Neural crest cell (in vitro differentiated cells): Measurements from ENCODE around the gene NTF4. TPM values are rescaled to one million over a fixed set of nuclear protein-coding genes. Genes with fewer than 3 reads are reported as not detected.

Experiments used
- DNase-seq: peaks from one replicate; pipeline ENCODE4 v3.0.0; 2021; ENCODE audit warnings: low read depth, mixed read lengths, low spot score
- H3K27ac Mint-ChIP-seq: one replicate; pipeline ENCODE4 v1.8.0; 2021; ENCODE audit warnings: mild to moderate bottlenecking, mixed read lengths; ENCODE audit not compliant: unreplicated experiment
- H3K27me3 Mint-ChIP-seq: 2 replicates; pipeline ENCODE4 v1.8.0; 2021; ENCODE audit warnings: low read depth, mild to moderate bottlenecking, mixed read lengths
- H3K36me3 Mint-ChIP-seq: 2 replicates; pipeline ENCODE4 v1.8.0; 2021; ENCODE audit warnings: low read depth, mild to moderate bottlenecking, mixed read lengths
- H3K4me1 Mint-ChIP-seq: 2 replicates; pipeline ENCODE4 v1.8.0; 2021; ENCODE audit warnings: mixed read lengths
- H3K4me3 Mint-ChIP-seq: one replicate; pipeline ENCODE4 v1.8.0; 2021; ENCODE audit warnings: mild to moderate bottlenecking, mixed read lengths
- H3K9me3 Mint-ChIP-seq: 2 replicates; pipeline ENCODE4 v1.8.0; 2021; ENCODE audit warnings: mixed read lengths
- CTCF ChIP-seq: fragments of 200-600 bp; sonication (generic); conservative IDR thresholded peaks from 2 replicates; pipeline ENCODE4 v1.5.0; 2021; ENCODE audit warnings: antibody characterized with exemption, mild to moderate bottlenecking
- total RNA-seq: library from RNA; stranded (reverse); gene quantifications from 2 replicates; pipeline ENCODE4 v1.2.1, GENCODE V29; 2021

NTF4 gene
- total RNA-seq, 1 donor from 2014 or later = not detected

GRCh38 chr19:49011194-49011593, 53.4 kb downstream of the NTF4 start:
- no peak for TF ChIP-seq CTCF
- H3K27me3 Mint-ChIP-seq = peaks cover 3% of the 10 kb centered on the region
- no peaks in the 10 kb centered on the region for H3K9me3 Mint-ChIP-seq
- peaks cover 10% of the 10 kb centered on the region for H3K36me3 Mint-ChIP-seq
- H3K27ac Mint-ChIP-seq = no peak overlapping the region
- H3K4me1 Mint-ChIP-seq = no peaks in the 10 kb centered on the region
- no peak overlapping the region for H3K4me3 Mint-ChIP-seq
- no peak for DNase-seq

Other genes starting within 250 kb of the NTF4 start
- 4.2 and 6.6 TPM in 2 replicates for gene HSD17B14, start 228.3 kb downstream of the NTF4 start, total RNA-seq
- gene PLEKHA4, start 196.2 kb downstream of the NTF4 start, total RNA-seq = 38.1 and 41.8 TPM in 2 replicates
- gene PPP1R15A, start 192.4 kb downstream of the NTF4 start, total RNA-seq = 27.5 and 27.8 TPM in 2 replicates
- gene TULP2, start 166.1 kb downstream of the NTF4 start, total RNA-seq = not detected in 2 replicates
- 102 and 108 TPM in 2 replicates for gene NUCB1, start 164.5 kb downstream of the NTF4 start, total RNA-seq
- gene DHDH, start 131.1 kb downstream of the NTF4 start, total RNA-seq = 0.47 and 0.82 TPM in 2 replicates
- 150 and 171 TPM in 2 replicates for gene BAX, start 109.9 kb downstream of the NTF4 start, total RNA-seq
- 908 and 1,003 TPM in 2 replicates for gene FTL, start 99.5 kb downstream of the NTF4 start, total RNA-seq
- gene GYS1, start 71.5 kb downstream of the NTF4 start, total RNA-seq = 53.2 and 56.2 TPM in 2 replicates
- gene RUVBL2, start 70.9 kb downstream of the NTF4 start, total RNA-seq = 118 and 125 TPM in 2 replicates
- not detected in 2 replicates for gene LHB, start 47.7 kb downstream of the NTF4 start, total RNA-seq
- not detected in 2 replicates for gene CGB3, start 40.5 kb downstream of the NTF4 start, total RNA-seq
- gene CGB2, start 32.9 kb downstream of the NTF4 start, total RNA-seq = not detected in 2 replicates
- gene CGB1, start 27.9 kb downstream of the NTF4 start, total RNA-seq = not detected in 2 replicates
- not detected in 2 replicates for gene CGB5, start 21.0 kb downstream of the NTF4 start, total RNA-seq
- gene CGB8, start 15.7 kb downstream of the NTF4 start, total RNA-seq = not detected in 2 replicates
- gene CGB7, start 7.1 kb downstream of the NTF4 start, total RNA-seq = not detected in 2 replicates
- gene KCNA7, start 7.9 kb upstream of the NTF4 start, total RNA-seq = not detected in 2 replicates
- gene SNRNP70, start 20.6 kb upstream of the NTF4 start, total RNA-seq = 291 and 303 TPM in 2 replicates
- 5.4 and 7.5 TPM in 2 replicates for gene LIN7B, start 49.6 kb upstream of the NTF4 start, total RNA-seq
- gene C19orf73, start 54.3 kb upstream of the NTF4 start, total RNA-seq = 1.0 and 1.3 TPM in 2 replicates
- 21.7 and 22.7 TPM in 2 replicates for gene PPFIA3, start 54.7 kb upstream of the NTF4 start, total RNA-seq
- gene HRC, start 90.6 kb upstream of the NTF4 start, total RNA-seq = 0.84 and 1.6 TPM in 2 replicates
- gene TRPM4, start 93.0 kb upstream of the NTF4 start, total RNA-seq = 8.1 and 9.6 TPM in 2 replicates